HEK293T (cell line): ENCODE measurements around the gene KCTD6.

Source experiments
- CTCF ChIA-PET: fragments of 350-600 bp; formaldehyde crosslinking; extraction: SDS; loops from one replicate; lab custom pipeline; 2021; ENCODE audit warnings: antibody characterized with exemption, inconsistent platforms; lab: Yijun Ruan, JAX
- POLR2A ChIA-PET: fragments of 350-600 bp; formaldehyde crosslinking; extraction: SDS; loops from one replicate; lab custom pipeline; 2020; ENCODE audit warnings: antibody characterized with exemption, inconsistent platforms; lab: Yijun Ruan, JAX
- DNase-seq: peaks from one replicate; pipeline ENCODE4 v3.0.0; 2012; ENCODE audit warnings: mixed read lengths; ENCODE audit errors: extremely low spot score
- ARNT ChIP-seq: fragments of 450-650 bp; IDR thresholded peaks from 2 replicates; pipeline ENCODE4 v1.6.1; 2017; ENCODE audit warnings: mild to moderate bottlenecking
- BHLHE40 ChIP-seq: fragments of 450-650 bp; IDR thresholded peaks from 2 replicates; pipeline ENCODE4 v1.6.1; 2016; ENCODE audit warnings: mild to moderate bottlenecking, moderate library complexity, borderline replicate concordance
- CTBP1 ChIP-seq: fragments of 450-650 bp; IDR thresholded peaks from 2 replicates; pipeline ENCODE4 v1.6.1; 2016; ENCODE audit warnings: borderline replicate concordance
- ELF4 ChIP-seq: fragments of 450-650 bp; IDR thresholded peaks from 2 replicates; pipeline ENCODE4 v1.6.1; 2017; ENCODE audit warnings: antibody characterized with exemption
- FOXA1 ChIP-seq: fragments of 450-650 bp; IDR thresholded peaks from 2 replicates; pipeline ENCODE4 v1.6.1; 2016; ENCODE audit warnings: mild to moderate bottlenecking
- FOXK2 ChIP-seq: fragments of 450-650 bp; IDR thresholded peaks from 2 replicates; pipeline ENCODE4 v1.6.1; 2016; ENCODE audit warnings: mild to moderate bottlenecking
- FOXM1 ChIP-seq: fragments of 450-650 bp; IDR thresholded peaks from 2 replicates; pipeline ENCODE4 v1.6.1; 2017; ENCODE audit warnings: mild to moderate bottlenecking, borderline replicate concordance
- HDGF ChIP-seq: fragments of 450-650 bp; IDR thresholded peaks from 2 replicates; pipeline ENCODE4 v1.6.1; 2017; ENCODE audit warnings: antibody characterized with exemption, borderline replicate concordance
- L3MBTL2 ChIP-seq: fragments of 450-650 bp; conservative IDR thresholded peaks from 2 replicates; pipeline ENCODE4 v1.6.1; 2016; ENCODE audit warnings: mild to moderate bottlenecking
- LEF1 ChIP-seq: fragments of 450-650 bp; IDR thresholded peaks from 2 replicates; pipeline ENCODE4 v1.6.1; 2017; ENCODE audit warnings: mild to moderate bottlenecking, borderline replicate concordance
- NFRKB ChIP-seq: fragments of 450-650 bp; IDR thresholded peaks from 2 replicates; pipeline ENCODE4 v1.6.1; 2016; ENCODE audit warnings: mild to moderate bottlenecking, moderate library complexity
- SP1 ChIP-seq: fragments of 450-650 bp; IDR thresholded peaks from 2 replicates; pipeline ENCODE4 v1.6.1; 2017
- SUZ12 ChIP-seq: fragments of 450-650 bp; IDR thresholded peaks from 2 replicates; pipeline ENCODE4 v1.6.1; 2016; ENCODE audit warnings: mild to moderate bottlenecking
- TARDBP ChIP-seq: fragments of 450-650 bp; IDR thresholded peaks from 2 replicates; pipeline ENCODE4 v1.6.1; 2016
- ZNF384 ChIP-seq: fragments of 450-650 bp; IDR thresholded peaks from 2 replicates; pipeline ENCODE4 v1.6.1; 2016
- TF ChIP-seq, protein P1 (sequence below): fragments of 450-650 bp; IDR thresholded peaks from 2 replicates; pipeline ENCODE4 v1.6.1; 2016

KCTD6 gene

DNA sequence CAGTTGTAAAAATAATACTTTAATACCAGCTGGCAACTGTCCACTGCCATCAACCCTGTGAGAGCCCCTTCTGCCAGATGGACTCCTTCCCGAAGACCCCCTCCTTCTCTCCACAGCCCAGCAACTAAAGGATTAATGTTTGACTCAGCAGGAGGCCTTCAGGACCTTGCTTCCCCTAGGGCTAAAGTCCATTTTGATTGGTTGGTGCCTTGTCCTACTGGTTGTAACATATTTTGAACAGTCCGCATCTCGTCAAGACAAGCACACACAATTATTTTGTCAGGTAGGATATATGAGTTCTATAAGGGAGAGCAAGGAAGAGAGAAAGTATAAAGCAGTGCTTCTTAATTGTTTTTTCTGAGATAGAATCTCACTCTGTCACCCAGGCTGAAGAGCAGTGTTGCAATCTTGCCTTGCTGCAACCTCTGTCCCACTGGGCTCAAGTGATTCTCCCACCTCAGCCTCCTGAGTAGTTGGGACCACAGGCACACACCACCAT lies 26.4 kb downstream of the KCTD6 start:
- DNase-seq, result no peak
- ChIA-PET POLR2A (interaction anchor here (1.4 kb wide), 1 partner anchor 212 kb away, joined by 3 read pairs; the partner anchor contains the start of genes HTD2 and RPP14), CTCF (interaction anchor here (0.6 kb wide), 1 partner anchor 451 kb away, joined by 3 read pairs; no protein-coding TSS in a partner anchor)
- TF ChIP-seq CTBP1 (no peak), ELF4 (no peak), BHLHE40 (no peak), FOXK2 (no peak), LEF1 (no peak), ZNF384 (no peak), TARDBP (no peak), FOXA1 (no peak), HDGF (no peak), ARNT (no peak), NFRKB (no peak)

DNA sequence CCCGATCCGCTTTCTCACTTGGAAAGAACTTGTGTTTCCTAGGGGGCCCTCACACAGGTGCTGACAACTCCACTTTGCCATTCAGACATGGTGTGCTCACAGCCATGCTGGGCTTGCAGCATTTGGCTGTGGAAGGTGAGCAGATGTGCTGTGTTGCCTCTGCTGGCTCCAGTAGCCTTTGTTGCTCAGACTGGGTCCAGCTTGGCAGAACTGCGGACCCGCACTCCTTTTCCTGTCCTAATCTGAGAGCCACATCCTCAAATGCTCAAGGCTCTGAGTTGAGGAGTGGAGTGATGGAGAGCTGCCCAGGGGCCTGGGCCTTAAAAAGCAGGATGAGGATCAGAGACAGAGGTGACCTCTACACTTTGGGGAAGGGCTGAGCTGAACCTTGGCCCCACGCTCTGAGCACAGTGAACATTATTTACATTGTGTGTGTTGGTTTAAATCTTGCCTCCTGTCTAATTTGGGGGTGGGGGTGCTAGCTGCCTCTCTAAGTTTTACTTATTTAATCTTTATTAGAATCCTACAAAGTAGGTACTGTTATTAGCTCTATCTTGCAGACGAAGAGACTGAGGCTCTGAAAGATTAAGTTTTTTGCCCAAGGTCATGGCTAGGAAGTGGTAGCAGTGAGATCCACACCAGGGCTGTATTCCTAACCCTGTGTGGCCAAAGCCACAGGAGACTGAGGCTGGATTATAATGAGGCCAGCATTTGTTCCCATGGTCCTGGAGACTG lies 27.9 kb downstream of the KCTD6 start:
- POLR2A ChIA-PET, result interaction anchor here (1.4 kb wide), 1 partner anchor 87 kb away, joined by 3 read pairs; the partner anchor contains the start of gene PDHB
- TF ChIP-seq BHLHE40 (no peak), NFRKB (no peak), FOXK2 (no peak), CTBP1 (no peak), LEF1 (no peak), TARDBP (no peak), HDGF (no peak), ELF4 (no peak), FOXA1 (no peak), SUZ12 (no peak), ZNF384 (no peak), FOXM1 (no peak), ARNT (no peak), SP1 (no peak), L3MBTL2 (no peak)
- TF ChIP-seq, protein P1, sequence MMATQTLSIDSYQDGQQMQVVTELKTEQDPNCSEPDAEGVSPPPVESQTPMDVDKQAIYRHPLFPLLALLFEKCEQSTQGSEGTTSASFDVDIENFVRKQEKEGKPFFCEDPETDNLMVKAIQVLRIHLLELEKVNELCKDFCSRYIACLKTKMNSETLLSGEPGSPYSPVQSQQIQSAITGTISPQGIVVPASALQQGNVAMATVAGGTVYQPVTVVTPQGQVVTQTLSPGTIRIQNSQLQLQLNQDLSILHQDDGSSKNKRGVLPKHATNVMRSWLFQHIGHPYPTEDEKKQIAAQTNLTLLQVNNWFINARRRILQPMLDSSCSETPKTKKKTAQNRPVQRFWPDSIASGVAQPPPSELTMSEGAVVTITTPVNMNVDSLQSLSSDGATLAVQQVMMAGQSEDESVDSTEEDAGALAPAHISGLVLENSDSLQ, result no peak
- DNase-seq, result no peak
- CTCF ChIA-PET, result interaction anchor here (1.0 to 1.9 kb wide), 2 partner anchors 10 to 28 kb away, joined by 3 to 8 read pairs; partner anchors contain the start of gene KCTD6

DNA sequence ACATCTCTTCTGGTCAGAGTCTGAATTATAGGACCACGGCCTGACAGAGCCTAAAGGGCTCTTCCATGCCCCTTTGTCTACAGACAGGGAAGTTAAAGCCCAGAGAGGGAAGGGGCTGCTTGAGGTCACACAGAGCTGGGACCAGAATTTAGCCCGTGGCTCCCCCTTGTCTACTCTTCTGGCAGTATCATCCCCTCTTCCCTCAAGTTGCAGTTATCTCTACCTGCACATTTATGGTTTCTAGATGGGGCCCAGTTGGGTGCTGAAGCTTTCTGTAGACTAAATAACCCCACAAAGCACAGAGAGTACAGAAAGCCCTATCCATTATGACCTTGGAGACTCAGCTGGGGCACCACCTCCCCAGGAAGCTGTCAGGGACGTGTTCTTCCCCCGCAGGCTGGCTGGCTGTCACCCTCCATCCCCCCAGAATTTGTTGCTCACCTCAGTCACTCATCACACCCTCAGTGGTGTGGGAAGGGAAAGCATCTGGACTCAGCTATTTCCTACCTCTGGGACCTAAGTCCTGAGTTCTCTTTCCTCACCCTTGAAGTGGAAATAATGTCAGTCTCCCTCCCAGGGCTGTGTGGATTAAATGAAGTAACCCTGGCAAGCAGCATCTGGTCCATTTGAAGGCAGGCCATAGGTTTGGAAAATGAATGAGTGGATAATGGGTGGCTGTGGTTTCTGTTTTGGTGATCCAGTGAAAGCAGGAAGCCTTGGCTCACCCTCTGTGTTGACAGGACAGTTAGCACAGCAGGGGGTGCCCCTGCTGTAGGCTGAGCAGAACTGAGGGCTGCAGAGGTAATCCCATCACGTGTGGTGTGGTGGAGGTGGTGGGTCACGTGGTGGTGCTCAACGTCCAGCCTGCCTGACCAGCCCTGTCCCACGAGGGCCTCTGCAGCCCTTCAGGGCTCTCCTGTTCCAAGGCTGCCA lies 28.8 kb downstream of the KCTD6 start:
- no peak for DNase-seq
- TF ChIP-seq FOXA1 (no peak), L3MBTL2 (no peak)
- ChIA-PET CTCF (interaction anchor here (1.0 to 1.9 kb wide), 2 partner anchors 9 to 29 kb away, joined by 3 to 8 read pairs; partner anchors contain the start of gene KCTD6), POLR2A (interaction anchor here (0.8 kb wide), 1 partner anchor 54 kb away, joined by 3 read pairs; no protein-coding TSS in a partner anchor)

DNA sequence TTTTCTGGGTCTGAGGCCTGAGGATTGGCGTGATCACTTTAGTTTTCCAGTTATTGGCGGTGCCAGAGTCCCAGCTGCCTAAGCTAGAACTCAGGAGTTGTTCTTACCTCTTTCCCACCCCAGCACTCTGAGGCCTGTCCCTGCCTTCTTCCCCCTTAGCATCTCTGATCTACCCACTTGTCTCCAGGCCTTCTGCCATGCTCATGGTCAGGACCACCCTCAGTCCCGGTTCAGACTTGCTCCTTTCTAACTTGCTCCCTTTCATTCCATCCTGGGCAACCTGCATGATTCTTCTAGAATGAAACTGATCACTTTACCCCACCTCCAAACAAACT lies 29.4 kb downstream of the KCTD6 start:
- ChIA-PET POLR2A (no interaction called here), CTCF (interaction anchor here (0.6 to 1.9 kb wide), 2 partner anchors 8 to 663 kb away, joined by 3 to 8 read pairs; no protein-coding TSS in a partner anchor)
- no peak for DNase-seq
- TF ChIP-seq, protein P1, result no peak
- TF ChIP-seq TARDBP, result no peak
- no peak for TF ChIP-seq BHLHE40
- TF ChIP-seq ZNF384, result no peak
- TF ChIP-seq FOXM1, result no peak
- TF ChIP-seq NFRKB, result no peak
- no peak for TF ChIP-seq HDGF
- no peak for TF ChIP-seq L3MBTL2
- no peak for TF ChIP-seq CTBP1
- no peak for TF ChIP-seq SUZ12
- TF ChIP-seq FOXA1, result no peak

DNA sequence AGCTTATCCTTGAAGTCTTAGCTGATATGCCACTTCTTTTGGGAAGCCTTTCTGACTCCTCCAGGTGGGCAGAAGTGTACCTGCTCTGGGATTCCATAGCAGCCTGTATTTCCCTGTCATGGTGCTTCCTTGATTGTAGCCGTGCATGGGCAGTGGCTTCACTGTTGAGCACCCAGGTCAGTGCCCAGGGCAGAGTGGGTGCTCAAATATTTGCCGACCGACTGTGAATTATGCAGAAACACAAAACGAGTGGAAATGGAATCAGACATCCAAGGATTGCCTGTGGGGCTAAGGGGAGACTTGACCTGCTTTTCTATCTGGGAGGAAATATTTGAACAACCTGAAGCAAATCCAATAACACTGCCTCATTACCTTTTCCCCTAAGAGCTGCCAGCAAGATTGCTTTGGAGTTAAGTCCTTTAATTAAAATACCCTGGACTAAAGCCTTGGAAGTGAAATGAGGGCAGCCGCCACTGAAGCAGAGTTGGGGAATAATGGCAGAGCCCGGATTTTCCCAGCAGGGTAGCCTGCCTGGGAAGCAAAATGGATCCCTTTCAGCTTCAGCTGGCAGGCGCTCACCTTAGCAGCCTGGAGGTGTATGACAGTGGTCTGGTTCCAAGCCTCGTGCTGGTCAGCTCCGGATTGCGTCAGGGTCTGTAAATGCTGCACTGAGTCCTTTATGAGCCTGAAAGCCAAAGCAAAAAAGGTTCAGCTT lies 30.2 kb downstream of the KCTD6 start:
- TF ChIP-seq NFRKB (no peak), SP1 (no peak), ARNT (no peak), CTBP1 (no peak), FOXM1 (no peak), SUZ12 (no peak), BHLHE40 (no peak), ZNF384 (no peak), ELF4 (no peak), L3MBTL2 (no peak), TARDBP (no peak), FOXA1 (no peak), FOXK2 (no peak), LEF1 (no peak), HDGF (no peak)
- TF ChIP-seq, protein P1, result no peak
- ChIA-PET CTCF (interaction anchor here (0.6 kb wide), 1 partner anchor 662 kb away, joined by 3 read pairs; no protein-coding TSS in a partner anchor), POLR2A (no interaction called here)
- no peak for DNase-seq
